Inflammatory macrophage treated with lipopolysaccharide for 4 hours (primary cell): ENCODE measurements around the gene SRGN.
"Not testable (repeated sequence)": the region's sequence is repeated elsewhere in the genome, so short reads cannot be mapped to it uniquely, and the experiment has no call there.

Source experiments
- DNase-seq: peaks from one replicate; pipeline ENCODE4 v3.0.0-alpha.2; 2020

The SRGN gene

GRCh38 chr10:69087590-69088470 is at the start of gene SRGN:
TSS of gene SRGN (plus strand) at chr10:69088103. CDS start at chr10:69088158, 55 bp downstream.
- peak; percentile 99 for DNase-seq

DNA sequence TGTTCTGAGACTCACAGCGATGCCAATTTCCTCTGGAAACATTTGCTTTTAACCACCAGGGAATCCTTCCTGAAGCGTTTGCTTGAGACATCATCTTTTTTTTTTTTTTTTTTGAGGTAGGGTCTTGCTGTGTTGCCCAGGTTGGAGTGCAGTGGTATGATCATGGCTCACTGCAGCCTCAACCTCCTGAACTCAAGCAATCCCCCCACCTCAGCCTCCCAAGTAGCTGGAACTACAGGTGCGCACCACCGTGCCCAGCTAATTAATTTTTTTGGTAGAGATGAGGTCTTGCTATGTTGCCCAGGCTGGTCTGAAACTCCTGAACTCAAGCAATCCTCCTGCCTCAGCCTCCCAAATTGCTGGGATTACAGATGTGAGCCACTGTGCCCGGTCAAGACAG is 47.0 kb upstream of the SRGN start:
- not testable (repeated sequence) for DNase-seq

- DNase-seq: no peak
Observed at GRCh38 chr10:69042417-69042816, 45.5 kb upstream of the SRGN start.

DNA sequence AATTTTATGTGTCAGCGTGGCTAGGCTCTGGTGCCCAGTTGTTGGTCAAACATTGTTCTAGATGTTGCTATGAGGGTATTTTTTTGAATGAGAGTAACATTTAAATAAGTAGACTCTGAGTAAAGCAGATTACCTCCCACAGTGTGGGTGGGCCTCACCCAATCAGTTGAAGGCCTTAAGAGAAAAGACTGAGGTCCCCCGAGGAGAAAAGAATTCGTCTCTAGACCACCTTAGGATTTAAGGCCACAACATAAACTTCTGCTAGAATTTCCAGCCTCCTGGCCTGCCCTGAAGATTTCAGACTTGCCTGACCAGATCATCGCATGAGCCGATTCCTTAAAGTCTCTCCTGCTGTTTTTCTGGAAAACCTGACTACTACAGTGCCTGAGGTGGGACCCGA is 45.1 kb upstream of the SRGN start:
- DNase-seq: no peak

- DNase-seq: peak; percentile 64
Observed at GRCh38 chr10:69043931-69044531, 43.9 kb upstream of the SRGN start.

- peak; percentile 80 for DNase-seq
Observed at GRCh38 chr10:69044546-69044945, 43.4 kb upstream of the SRGN start.

DNA sequence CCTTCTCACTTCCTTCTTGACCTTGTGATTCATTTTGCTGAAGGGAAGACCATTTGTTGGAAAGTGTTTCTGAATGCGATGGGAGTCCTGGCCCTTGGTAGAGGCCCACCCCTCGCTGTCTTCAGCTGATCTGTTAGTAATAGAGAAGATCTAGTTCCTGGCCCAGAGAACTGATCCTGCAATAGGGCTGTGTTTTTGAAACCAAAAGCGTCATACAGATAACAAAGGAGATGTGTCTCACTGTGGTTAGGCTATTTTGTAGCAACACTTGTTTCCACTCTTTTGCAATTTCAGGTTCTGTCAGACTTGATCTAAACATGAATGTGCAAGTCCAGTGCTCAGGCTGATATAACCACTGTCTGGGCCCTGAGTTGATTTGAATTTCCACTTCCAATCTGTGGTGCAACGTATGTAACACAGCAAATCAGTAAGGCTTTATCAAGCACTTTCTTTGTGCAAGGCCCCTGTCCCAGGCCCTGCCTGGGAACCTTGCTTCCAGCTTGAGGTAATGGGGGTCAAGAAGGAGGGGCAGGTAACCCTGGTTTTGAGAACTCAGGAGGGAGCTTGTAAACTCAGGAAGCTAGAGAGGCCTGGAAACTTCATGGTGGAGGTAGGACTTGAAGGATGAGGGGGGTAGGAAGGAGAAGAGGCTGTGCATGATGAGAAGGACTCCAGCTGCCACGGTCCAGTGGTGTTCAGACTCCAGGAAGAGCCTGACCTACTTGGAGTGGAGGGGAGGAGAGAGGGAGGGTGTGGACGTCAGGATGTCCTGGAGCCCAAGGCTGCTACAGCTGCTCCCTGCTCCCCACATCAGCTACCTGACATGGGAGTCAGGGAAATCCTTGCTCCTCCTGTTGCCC is 42.2 kb upstream of the SRGN start:
- peak; percentile 100 for DNase-seq

- peak; percentile 75 for DNase-seq
Observed at GRCh38 chr10:69047111-69047832, 40.6 kb upstream of the SRGN start.

DNA sequence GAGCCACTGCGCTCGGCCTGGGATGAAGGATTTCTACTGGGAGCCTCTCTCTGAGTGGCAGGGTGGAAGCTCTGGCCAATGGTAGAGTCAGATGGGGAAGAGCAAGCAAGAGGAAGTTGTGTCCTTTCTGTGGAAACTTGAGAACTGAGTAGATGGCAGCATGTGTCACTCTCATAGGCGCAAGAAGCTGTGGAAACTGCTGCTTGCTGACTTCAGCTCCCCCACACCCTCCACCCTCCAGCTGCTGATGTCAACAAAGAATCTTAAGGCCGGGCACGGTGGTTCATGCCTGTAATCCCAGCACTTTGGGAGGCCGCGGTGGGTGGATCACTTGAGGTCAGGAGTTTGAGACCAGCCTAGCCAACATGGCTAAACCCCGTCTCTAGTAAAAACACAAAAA is 39.8 kb upstream of the SRGN start:
- peak; percentile 99 for DNase-seq

GRCh38 chr10:69049566-69049961 is 38.3 kb upstream of the SRGN start:
- DNase-seq: peak; percentile 95

- DNase-seq: peak; percentile 97
Observed at GRCh38 chr10:69051303-69051702, 36.6 kb upstream of the SRGN start.

DNA sequence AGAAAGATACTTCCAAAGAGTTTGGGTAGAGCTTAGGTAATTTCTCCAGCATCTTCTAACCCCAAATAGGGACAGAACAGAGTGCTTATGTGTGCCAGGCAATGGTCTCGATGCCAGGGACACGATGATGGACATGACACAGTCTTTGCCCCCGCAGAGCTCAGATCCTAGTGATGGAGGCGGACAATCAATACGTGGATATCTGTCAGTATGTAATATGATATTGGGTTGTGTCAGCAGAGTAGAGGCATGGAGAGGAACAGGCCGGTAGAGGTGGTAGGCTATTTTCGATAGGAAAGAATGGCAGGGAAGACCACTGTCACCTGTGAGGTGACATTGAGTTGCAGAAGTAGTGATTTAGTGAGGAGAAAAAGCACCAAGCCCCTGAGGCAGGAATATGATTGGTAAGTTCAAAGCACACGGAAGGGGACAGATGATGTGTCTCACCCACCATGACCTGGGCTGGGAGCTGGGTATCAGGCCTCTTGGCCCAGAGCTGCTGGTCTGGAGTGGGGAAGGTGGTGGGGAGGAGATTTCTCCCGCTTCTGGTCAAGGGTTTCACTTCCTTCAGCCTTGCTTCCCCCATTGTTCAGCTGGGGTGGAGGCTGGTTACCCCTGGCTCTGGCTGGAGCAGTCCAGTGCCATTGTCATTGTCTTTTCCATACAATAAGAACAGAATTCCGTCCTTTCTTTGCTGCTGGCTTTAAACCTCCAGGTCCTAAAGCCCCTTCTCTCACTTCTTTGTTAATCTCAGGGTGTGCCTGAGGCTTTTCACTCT is 36.0 kb upstream of the SRGN start:
- peak; percentile 74 for DNase-seq

DNA sequence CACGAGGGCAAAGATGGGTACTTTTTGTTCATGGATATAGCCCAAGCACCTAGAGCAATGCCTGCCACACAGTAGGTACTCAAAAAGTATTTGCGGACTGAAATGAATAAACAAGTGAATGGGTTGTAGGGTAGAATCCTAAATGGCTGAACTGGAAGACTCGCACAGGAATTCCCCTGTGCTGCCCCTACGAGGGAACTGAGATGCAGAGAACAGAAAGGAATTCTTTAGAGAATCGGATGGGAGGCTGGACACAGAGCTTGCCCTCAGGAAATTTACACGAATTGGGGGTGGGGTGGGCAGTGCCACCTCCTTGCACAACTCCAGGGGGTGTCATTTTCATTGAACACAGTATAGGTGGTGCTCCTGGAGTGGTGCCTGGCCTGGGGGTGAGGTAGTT is 35.2 kb upstream of the SRGN start:
- peak; percentile 33 for DNase-seq

GRCh38 chr10:69055241-69055640 is 32.7 kb upstream of the SRGN start:
- DNase-seq: no peak

GRCh38 chr10:69056129-69056528 is 31.8 kb upstream of the SRGN start:
- DNase-seq: peak; percentile 87

GRCh38 chr10:69056536-69057260 is 31.2 kb upstream of the SRGN start:
- no peak for DNase-seq

- DNase-seq: peak; percentile 79
Observed at GRCh38 chr10:69057261-69057950, 30.5 kb upstream of the SRGN start.

DNA sequence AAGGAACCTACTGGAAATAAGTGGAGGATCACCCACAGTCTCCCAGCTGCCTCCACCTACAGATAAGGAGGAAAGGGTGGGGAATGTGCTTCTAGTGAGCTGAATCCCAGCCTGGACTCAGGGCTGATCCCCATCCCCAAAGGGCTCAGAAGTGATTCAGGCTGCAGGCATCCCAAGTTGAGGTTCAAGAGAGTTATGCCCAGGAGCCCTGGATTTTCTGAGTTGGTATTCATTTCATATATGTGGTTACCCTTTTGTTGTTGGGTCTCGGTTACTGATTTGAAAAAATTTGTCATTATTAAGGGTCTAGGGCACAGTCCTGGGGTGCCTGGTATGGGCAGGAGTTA is 30.0 kb upstream of the SRGN start:
- DNase-seq: no peak

DNA sequence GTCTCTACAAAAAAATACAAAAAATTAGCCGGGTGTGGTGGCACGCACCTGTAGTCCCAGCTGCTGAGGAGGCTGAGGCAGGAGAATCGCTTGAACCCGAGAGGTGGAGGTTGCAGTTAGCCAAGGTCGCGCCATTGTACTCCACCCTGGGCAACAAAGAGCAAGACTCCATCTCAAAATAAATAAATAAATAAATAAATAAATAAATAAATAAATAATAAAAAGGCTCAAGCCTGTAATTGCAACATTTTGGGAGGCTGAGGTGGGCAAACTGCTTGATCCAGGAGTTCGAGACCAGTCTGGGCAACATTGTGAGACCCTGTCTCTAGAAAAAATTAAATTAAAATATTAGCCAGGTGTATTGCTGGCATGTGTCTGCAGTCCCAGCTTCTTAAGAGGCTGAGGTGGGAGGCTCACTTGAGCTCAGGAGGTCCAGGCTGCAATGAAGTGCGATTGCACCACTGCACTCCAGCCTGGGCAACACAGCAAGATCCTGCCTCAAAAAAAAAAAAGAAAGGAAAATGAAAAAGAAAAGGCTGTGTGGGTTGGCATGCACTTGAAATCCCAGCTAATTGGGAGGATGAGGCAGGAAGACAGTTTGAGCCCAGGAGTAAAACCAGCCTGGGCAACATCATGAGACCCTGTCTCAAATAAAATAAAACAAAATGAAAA is 27.6 kb upstream of the SRGN start:
- no peak for DNase-seq
